ENCODE measurements around the gene ASCL3.

- no peak for TF ChIP-seq POLR2A (IDR thresholded peaks at IDR 0.05)
- no peak for TF ChIP-seq CTCF (IDR thresholded peaks at IDR 0.05)
Observed at GRCh38 chr11:8947230-8947943, 4.6 kb upstream of the ASCL3 start.
